Measurements from ENCODE around the gene STKLD1.

STKLD1 gene

GRCh38 chr9:133362359-133363044 is 13.7 kb upstream of the STKLD1 start:
- H3K9me3 ChIP-seq (ENCODE audit: severe bottlenecking), result no peaks in the 10 kb centered on the region
- peaks cover 84% of the 10 kb centered on the region for H3K36me3 ChIP-seq
- no peak overlapping the region for H3K4me3 ChIP-seq (ENCODE audit: low read depth, low read length)
- no peaks in the 10 kb centered on the region for H3K27me3 ChIP-seq (ENCODE audit: insufficient read depth, low read depth, severe bottlenecking)
- no peak for DNase-seq
- no peak for TF ChIP-seq CTCF (IDR thresholded peaks at IDR 0.05; ENCODE audit: low read depth, low read length)
- H3K27ac ChIP-seq, result peak overlapping the region; percentile 68

GRCh38 chr9:133366435-133366834 is 9.7 kb upstream of the STKLD1 start:
- DNase-seq, result no peak
- Histone ChIP-seq H3K27me3 (ENCODE audit: insufficient read depth, low read depth, severe bottlenecking) (no peaks in the 10 kb centered on the region), H3K36me3 (peaks cover 80% of the 10 kb centered on the region), H3K27ac (no peak overlapping the region), H3K4me3 (ENCODE audit: low read depth, low read length) (no peak overlapping the region), H3K9me3 (ENCODE audit: severe bottlenecking) (no peaks in the 10 kb centered on the region)
- no peak for TF ChIP-seq CTCF (IDR thresholded peaks at IDR 0.05; ENCODE audit: low read depth, low read length)

- no peak overlapping the region for H3K4me3 ChIP-seq (ENCODE audit: low read depth, low read length)
These were observed 8.9 kb upstream of the STKLD1 start for GRCh38 chr9:133367221-133367620.

GRCh38 chr9:133367778-133368177 is 8.4 kb upstream of the STKLD1 start:
- H3K27ac ChIP-seq, result no peak overlapping the region
- H3K4me3 ChIP-seq (ENCODE audit: low read depth, low read length), result no peak overlapping the region

More at GRCh38 chr9:133367221-133367620, 8.9 kb upstream of the STKLD1 start:
- no peak overlapping the region for H3K27ac ChIP-seq
- peaks cover 74% of the 10 kb centered on the region for H3K36me3 ChIP-seq
- no peaks in the 10 kb centered on the region for H3K9me3 ChIP-seq (ENCODE audit: severe bottlenecking)
- H3K27me3 ChIP-seq (ENCODE audit: insufficient read depth, low read depth, severe bottlenecking), result no peaks in the 10 kb centered on the region
- no peak for TF ChIP-seq CTCF (IDR thresholded peaks at IDR 0.05; ENCODE audit: low read depth, low read length)
- DNase-seq, result no peak

GRCh38 chr9:133368249-133368881 is 7.8 kb upstream of the STKLD1 start:
- Histone ChIP-seq H3K36me3 (peaks cover 74% of the 10 kb centered on the region), H3K4me3 (ENCODE audit: low read depth, low read length) (no peak overlapping the region), H3K27ac (no peak overlapping the region), H3K27me3 (ENCODE audit: insufficient read depth, low read depth, severe bottlenecking) (no peaks in the 10 kb centered on the region), H3K9me3 (ENCODE audit: severe bottlenecking) (no peaks in the 10 kb centered on the region)
- TF ChIP-seq CTCF (IDR thresholded peaks at IDR 0.05; ENCODE audit: low read depth, low read length), result no peak
- no peak for DNase-seq

More at GRCh38 chr9:133367778-133368177, 8.4 kb upstream of the STKLD1 start:
- Histone ChIP-seq H3K27me3 (ENCODE audit: insufficient read depth, low read depth, severe bottlenecking) (no peaks in the 10 kb centered on the region), H3K36me3 (peaks cover 74% of the 10 kb centered on the region), H3K9me3 (ENCODE audit: severe bottlenecking) (no peaks in the 10 kb centered on the region)
- TF ChIP-seq CTCF (IDR thresholded peaks at IDR 0.05; ENCODE audit: low read depth, low read length), result no peak
- DNase-seq, result no peak

Data from WERI-Rb-1 (cell line).